ENCODE data around the gene HASPIN.

HASPIN gene

DNA sequence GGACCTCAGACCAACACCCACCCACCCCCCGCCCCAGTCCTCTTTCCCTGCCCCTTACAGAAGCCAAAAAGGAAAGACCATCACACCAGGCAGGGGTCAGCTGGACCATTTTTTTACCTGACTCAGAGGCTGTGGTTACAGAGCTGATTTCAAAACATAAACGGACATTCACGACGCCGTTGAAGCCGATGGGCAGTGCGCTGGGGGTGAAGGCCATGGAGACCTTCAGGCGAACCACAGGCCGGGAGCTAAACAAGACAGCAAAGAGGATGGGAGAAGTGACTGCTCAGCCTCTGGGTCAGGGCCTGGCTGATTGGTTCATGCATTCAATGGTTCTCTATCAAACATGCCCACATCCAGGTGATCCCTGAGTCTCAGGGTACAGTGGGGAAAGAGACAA, 24.1 kb downstream of the HASPIN start:
- Histone ChIP-seq H3F3A (ENCODE audit: insufficient read depth, low read length) (no peaks in the 10 kb centered on the region), H3K4me1 (ENCODE audit: insufficient read depth, low read length, severe bottlenecking) (no peaks in the 10 kb centered on the region), H3K9me3 (ENCODE audit: low read length) (no peaks in the 10 kb centered on the region), H4K20me1 (ENCODE audit: insufficient read depth, low read length) (no peaks in the 10 kb centered on the region), H3K36me3 (ENCODE audit: insufficient read depth, low read length) (no peaks in the 10 kb centered on the region), H3K9ac (ENCODE audit: low read length) (no peak overlapping the region), H3K27me3 (ENCODE audit: insufficient read depth, low read length) (no peaks in the 10 kb centered on the region), H3K79me2 (ENCODE audit: insufficient read depth, low read length) (no peaks in the 10 kb centered on the region), H2AFZ (ENCODE audit: low read length) (no peak overlapping the region), H3K4me2 (ENCODE audit: low read length) (no peak overlapping the region), H3K4me3 (ENCODE audit: low read depth, low read length, poor library complexity, severe bottlenecking) (no peak overlapping the region), H3K27ac (ENCODE audit: low read depth, low read length, poor library complexity, severe bottlenecking) (no peak overlapping the region), H3K9me2 (ENCODE audit: low read depth, low read length) (no peaks in the 10 kb centered on the region)
- TF ChIP-seq EZH2 (IDR thresholded peaks at IDR 0.05; ENCODE audit: borderline replicate concordance, low read length), result no peak
- TF ChIP-seq, protein P1, sequence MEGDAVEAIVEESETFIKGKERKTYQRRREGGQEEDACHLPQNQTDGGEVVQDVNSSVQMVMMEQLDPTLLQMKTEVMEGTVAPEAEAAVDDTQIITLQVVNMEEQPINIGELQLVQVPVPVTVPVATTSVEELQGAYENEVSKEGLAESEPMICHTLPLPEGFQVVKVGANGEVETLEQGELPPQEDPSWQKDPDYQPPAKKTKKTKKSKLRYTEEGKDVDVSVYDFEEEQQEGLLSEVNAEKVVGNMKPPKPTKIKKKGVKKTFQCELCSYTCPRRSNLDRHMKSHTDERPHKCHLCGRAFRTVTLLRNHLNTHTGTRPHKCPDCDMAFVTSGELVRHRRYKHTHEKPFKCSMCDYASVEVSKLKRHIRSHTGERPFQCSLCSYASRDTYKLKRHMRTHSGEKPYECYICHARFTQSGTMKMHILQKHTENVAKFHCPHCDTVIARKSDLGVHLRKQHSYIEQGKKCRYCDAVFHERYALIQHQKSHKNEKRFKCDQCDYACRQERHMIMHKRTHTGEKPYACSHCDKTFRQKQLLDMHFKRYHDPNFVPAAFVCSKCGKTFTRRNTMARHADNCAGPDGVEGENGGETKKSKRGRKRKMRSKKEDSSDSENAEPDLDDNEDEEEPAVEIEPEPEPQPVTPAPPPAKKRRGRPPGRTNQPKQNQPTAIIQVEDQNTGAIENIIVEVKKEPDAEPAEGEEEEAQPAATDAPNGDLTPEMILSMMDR (IDR thresholded peaks at IDR 0.05; ENCODE audit: low read length), result no peak

- Histone ChIP-seq H3K79me2 (ENCODE audit: insufficient read depth, low read length) (no peaks in the 10 kb centered on the region), H3K9me3 (ENCODE audit: low read length) (no peaks in the 10 kb centered on the region), H3K27ac (ENCODE audit: low read depth, low read length, poor library complexity, severe bottlenecking) (no peak overlapping the region), H3K27me3 (ENCODE audit: insufficient read depth, low read length) (no peaks in the 10 kb centered on the region), H3F3A (ENCODE audit: insufficient read depth, low read length) (no peaks in the 10 kb centered on the region), H3K9ac (ENCODE audit: low read length) (no peak overlapping the region), H3K4me2 (ENCODE audit: low read length) (no peak overlapping the region), H3K4me3 (ENCODE audit: low read depth, low read length, poor library complexity, severe bottlenecking) (no peak overlapping the region), H3K36me3 (ENCODE audit: insufficient read depth, low read length) (no peaks in the 10 kb centered on the region), H3K4me1 (ENCODE audit: insufficient read depth, low read length, severe bottlenecking) (no peaks in the 10 kb centered on the region), H4K20me1 (ENCODE audit: insufficient read depth, low read length) (no peaks in the 10 kb centered on the region), H2AFZ (ENCODE audit: low read length) (no peak overlapping the region), H3K9me2 (ENCODE audit: low read depth, low read length) (no peaks in the 10 kb centered on the region)
- TF ChIP-seq, protein P1 (IDR thresholded peaks at IDR 0.05; ENCODE audit: low read length), result no peak
- no peak for TF ChIP-seq EZH2 (IDR thresholded peaks at IDR 0.05; ENCODE audit: borderline replicate concordance, low read length)
These were observed 24.9 kb downstream of the HASPIN start for GRCh38 chr17:3748576-3748975.

GRCh38 chr17:3750296-3750695, 26.6 kb downstream of the HASPIN start:
- no peaks in the 10 kb centered on the region for H3K9me2 ChIP-seq (ENCODE audit: low read depth, low read length)
- no peaks in the 10 kb centered on the region for H3F3A ChIP-seq (ENCODE audit: insufficient read depth, low read length)
- H3K9ac ChIP-seq (ENCODE audit: low read length), result no peak overlapping the region
- no peaks in the 10 kb centered on the region for H3K27me3 ChIP-seq (ENCODE audit: insufficient read depth, low read length)
- no peaks in the 10 kb centered on the region for H3K9me3 ChIP-seq (ENCODE audit: low read length)
- no peak overlapping the region for H3K4me3 ChIP-seq (ENCODE audit: low read depth, low read length, poor library complexity, severe bottlenecking)
- H3K4me1 ChIP-seq (ENCODE audit: insufficient read depth, low read length, severe bottlenecking), result peaks cover 3% of the 10 kb centered on the region
- no peak overlapping the region for H3K27ac ChIP-seq (ENCODE audit: low read depth, low read length, poor library complexity, severe bottlenecking)
- no peaks in the 10 kb centered on the region for H3K36me3 ChIP-seq (ENCODE audit: insufficient read depth, low read length)
- no peak overlapping the region for H3K4me2 ChIP-seq (ENCODE audit: low read length)
- no peaks in the 10 kb centered on the region for H3K79me2 ChIP-seq (ENCODE audit: insufficient read depth, low read length)
- no peaks in the 10 kb centered on the region for H4K20me1 ChIP-seq (ENCODE audit: insufficient read depth, low read length)
- TF ChIP-seq, protein P1 (IDR thresholded peaks at IDR 0.05; ENCODE audit: low read length), result no peak
- TF ChIP-seq EZH2 (IDR thresholded peaks at IDR 0.05; ENCODE audit: borderline replicate concordance, low read length), result no peak
- no peak overlapping the region for H2AFZ ChIP-seq (ENCODE audit: low read length)

Measured in OCI-LY1 (cell line).